ENCODE data around the gene CTBS.
"Not testable (repeated sequence)": the region's sequence is repeated elsewhere in the genome, so short reads cannot be mapped to it uniquely, and the experiment has no call there.

The CTBS gene

DNA sequence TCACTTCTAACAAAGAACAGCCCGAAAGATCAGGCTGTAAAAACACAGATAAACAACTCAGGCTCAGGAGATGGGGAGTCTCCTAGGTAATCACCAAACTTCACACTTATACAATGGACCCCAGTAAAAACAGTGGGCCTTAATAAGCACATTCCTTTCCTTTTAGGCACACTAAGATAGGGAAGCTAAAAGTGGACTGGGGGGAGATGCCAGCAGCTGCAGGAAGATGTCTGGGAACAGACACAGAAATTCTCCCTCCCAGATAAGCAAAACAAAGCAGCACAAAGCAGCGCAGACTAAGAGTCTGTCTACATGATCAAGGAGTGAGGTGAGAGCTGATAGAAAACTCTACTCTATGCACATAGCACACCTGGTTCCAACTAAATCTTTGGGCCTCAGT is 29.0 kb upstream of the CTBS start:
- CTCF ChIA-PET, result no interaction called here
- H3K27me3 Mint-ChIP-seq, result no peaks in the 10 kb centered on the region

DNA sequence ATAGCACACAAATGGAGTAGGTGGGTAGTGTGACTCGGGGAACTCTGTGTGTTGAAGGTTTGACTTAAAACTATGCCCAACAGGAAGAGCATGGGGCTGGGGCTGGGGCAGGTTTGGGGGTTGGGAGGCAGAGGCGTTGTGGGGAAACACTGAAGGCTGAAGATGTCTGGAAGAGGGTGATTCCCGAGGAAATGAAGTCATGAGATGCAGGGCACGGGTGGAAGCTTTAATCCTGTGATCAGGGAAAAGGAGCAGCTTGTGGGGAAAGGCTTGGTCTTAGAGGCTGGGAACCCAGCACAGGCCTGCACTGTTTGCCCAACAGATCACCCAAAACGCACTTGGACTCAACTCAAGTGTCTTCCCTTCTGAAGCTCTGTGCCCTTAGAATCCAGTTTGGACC is 26.6 kb upstream of the CTBS start:
- peaks cover 24% of the 10 kb centered on the region for H3K9me3 Mint-ChIP-seq
- CTCF ChIA-PET, result interaction anchor here (0.6 to 2.1 kb wide), 3 partner anchors 19 to 189 kb away, joined by 3 to 5 read pairs (median 4); no protein-coding TSS in a partner anchor
- peaks cover 7% of the 10 kb centered on the region for H3K4me1 Mint-ChIP-seq
- H3K27ac Mint-ChIP-seq, result no peak overlapping the region
- no peak overlapping the region for H3K4me3 Mint-ChIP-seq
- no peaks in the 10 kb centered on the region for H3K27me3 Mint-ChIP-seq
- DNase-seq, result no peak
- peaks cover 8% of the 10 kb centered on the region for H3K36me3 Mint-ChIP-seq

More for the DNA sequence above, 29.0 kb upstream of the CTBS start:
- H3K4me1 Mint-ChIP-seq, result peaks cover 7% of the 10 kb centered on the region
- no peak for DNase-seq
- H3K9me3 Mint-ChIP-seq, result peaks cover 31% of the 10 kb centered on the region
- no peak overlapping the region for H3K27ac Mint-ChIP-seq
- H3K36me3 Mint-ChIP-seq, result peaks cover 12% of the 10 kb centered on the region
- H3K4me3 Mint-ChIP-seq, result no peak overlapping the region

DNA sequence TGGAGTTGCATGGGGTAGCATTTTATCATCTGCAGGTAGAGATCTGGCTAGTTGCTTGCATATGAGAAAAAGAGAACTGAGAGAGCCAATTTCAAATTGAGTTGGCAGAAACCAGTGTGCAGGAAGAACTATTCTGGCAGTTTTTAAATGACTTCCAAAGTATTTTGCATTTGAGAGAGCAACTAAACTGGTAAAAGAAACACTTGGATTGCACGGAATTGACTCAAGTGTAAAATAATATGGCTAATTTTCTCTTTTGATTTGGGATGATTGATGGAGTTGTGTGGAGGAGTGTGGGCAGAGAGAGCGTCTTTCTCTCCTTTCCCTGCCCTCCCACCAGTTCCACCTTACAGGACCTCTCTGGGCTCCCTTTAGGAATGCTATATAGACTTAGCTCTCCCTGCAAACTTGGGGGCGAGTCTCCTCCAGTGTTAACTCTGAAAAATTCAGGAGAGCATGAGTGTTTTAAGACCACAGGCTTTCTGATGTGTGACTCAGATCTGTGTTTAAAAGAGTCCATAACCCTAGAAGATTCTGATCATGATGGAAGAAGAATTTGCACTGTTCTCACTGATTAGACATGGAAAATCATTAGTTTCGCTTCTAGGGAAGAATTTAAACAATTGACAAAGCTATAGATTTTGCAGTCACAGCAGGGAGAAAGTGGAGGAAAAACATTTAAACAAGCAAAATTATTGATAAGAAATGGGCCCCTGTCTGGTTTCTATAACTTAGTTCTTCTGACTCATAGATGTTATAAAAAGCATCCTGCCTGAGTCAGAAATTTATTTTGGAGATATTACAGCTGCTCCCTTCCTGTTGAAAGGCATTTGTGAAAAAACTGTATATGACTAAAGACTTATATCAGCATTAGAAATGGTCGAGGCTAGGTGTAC is 24.9 kb upstream of the CTBS start:
- H3K4me3 Mint-ChIP-seq, result no peak overlapping the region
- H3K27ac Mint-ChIP-seq, result no peak overlapping the region

DNA sequence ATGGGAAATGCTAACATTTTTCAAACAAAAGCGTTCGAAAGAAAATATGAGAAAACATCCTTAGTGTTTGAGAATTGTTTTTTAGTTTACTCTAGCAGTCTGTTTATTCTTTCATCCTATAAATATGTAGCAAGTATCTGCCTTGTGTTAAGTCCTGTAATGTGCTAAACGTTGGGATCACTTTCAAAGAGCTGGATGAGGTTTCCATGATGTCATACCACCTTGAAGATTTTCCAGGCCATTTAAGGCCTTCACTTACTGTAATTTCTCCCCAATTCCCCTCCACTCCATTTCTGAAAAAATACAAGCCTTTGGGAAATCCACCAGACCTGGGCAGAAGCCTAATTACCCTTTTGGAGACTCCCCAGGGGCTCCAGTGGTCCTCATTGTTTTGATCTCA is 24.2 kb upstream of the CTBS start:
- Mint-ChIP-seq H3K27me3 (no peaks in the 10 kb centered on the region), H3K4me3 (no peak overlapping the region), H3K36me3 (peaks cover 2% of the 10 kb centered on the region), H3K27ac (no peak overlapping the region), H3K9me3 (peaks cover 3% of the 10 kb centered on the region), H3K4me1 (peaks cover 7% of the 10 kb centered on the region)
- DNase-seq, result no peak
- CTCF ChIA-PET, result no interaction called here

More for the DNA sequence above, 24.9 kb upstream of the CTBS start:
- CTCF ChIA-PET, result interaction anchor here (1.5 to 2.1 kb wide), 2 partner anchors 12 to 21 kb away, joined by 3 to 5 read pairs; no protein-coding TSS in a partner anchor
- H3K9me3 Mint-ChIP-seq, result peaks cover 9% of the 10 kb centered on the region
- H3K27me3 Mint-ChIP-seq, result no peaks in the 10 kb centered on the region
- peaks cover 2% of the 10 kb centered on the region for H3K36me3 Mint-ChIP-seq
- no peak for DNase-seq
- H3K4me1 Mint-ChIP-seq, result peaks cover 7% of the 10 kb centered on the region

DNA sequence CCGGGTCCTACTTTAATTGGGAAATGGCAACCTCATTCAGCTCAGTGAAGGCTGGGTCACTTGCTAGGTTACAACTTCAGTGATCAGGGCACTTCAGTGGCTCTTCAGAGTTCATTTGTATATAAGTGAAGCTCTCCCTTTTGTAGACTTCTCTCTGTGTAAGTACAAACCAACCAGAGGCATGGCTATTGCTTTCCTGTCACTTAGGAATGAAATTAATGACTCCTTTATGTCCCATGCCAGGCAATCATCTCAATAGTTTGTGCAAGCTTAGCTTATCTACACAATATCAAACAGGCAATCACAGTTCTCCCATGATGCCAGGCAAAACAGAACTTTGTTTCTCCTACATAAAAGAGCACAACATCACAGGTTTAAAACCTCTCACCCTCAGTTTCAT is 22.8 kb upstream of the CTBS start:
- no peak overlapping the region for H3K4me3 Mint-ChIP-seq
- H3K27ac Mint-ChIP-seq, result no peak overlapping the region
- no peaks in the 10 kb centered on the region for H3K9me3 Mint-ChIP-seq
- CTCF ChIA-PET, result no interaction called here
- H3K36me3 Mint-ChIP-seq, result peaks cover 2% of the 10 kb centered on the region
- peaks cover 8% of the 10 kb centered on the region for H3K27me3 Mint-ChIP-seq
- H3K4me1 Mint-ChIP-seq, result peaks cover 7% of the 10 kb centered on the region
- DNase-seq, result no peak

DNA sequence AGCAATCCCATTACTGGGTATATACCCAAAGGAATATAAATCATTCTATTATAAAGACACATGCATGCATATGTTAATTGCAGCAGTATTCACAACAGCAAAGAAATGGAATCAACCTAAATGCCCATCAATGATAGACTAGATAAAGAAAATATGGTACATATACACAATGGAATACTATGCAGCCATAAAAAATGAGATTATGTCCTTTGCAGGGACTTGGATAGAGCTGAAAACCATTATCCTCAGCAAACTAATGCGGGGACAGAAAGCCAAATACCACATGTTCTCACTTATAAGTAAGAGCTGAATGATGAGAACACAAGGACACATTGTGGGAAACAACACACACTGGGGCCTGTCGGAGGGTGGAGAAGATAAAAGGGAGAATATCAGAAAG is 20.7 kb upstream of the CTBS start:
- CTCF ChIA-PET, H3K36me3 Mint-ChIP-seq: not testable (repeated sequence)

DNA sequence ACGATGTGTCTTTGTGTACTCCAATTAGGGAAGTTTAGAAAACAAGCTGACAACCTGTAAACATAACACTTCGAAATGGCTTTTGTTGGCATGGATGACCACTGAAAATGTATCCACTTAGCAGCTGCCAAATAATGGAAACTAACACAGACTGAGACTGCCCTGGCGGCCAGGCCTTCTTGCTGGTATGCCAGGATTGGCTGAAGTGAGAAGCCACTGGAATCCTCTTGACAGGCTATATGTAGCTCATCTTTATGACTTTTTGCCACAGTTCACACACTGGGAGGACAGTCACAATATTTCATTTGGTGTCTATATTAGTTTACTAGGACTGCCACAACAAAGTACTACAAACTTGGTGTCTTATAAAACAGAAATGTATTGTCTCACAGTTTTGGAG is 12.9 kb upstream of the CTBS start:
- Mint-ChIP-seq H3K27me3 (peaks cover 2% of the 10 kb centered on the region), H3K9me3 (no peaks in the 10 kb centered on the region), H3K27ac (no peak overlapping the region), H3K36me3 (no peaks in the 10 kb centered on the region), H3K4me1 (no peaks in the 10 kb centered on the region), H3K4me3 (no peak overlapping the region)
- CTCF ChIA-PET, result no interaction called here
- DNase-seq, result no peak

More for the DNA sequence above, 20.7 kb upstream of the CTBS start:
- H3K4me3 Mint-ChIP-seq, DNase-seq, H3K27ac Mint-ChIP-seq, H3K27me3 Mint-ChIP-seq, H3K4me1 Mint-ChIP-seq, H3K9me3 Mint-ChIP-seq: not testable (repeated sequence)

DNA sequence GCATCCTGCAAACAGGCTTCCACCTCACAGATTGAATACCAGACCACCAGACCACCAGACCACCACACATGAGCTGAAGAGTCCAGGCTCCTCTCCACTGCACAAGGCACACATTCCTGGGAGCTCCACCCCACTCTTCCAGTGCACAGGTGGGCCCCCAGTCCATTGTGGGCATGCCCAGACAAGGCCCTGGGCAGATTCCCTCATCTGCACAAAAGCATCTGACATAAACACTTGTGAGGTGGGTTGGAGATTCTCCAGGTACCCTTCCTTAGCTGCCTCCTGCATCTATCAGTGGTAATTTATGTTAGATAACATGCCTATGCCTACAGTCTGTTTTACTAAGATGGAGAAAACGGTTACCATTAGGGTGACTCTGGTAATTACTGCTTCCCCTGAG is 11.6 kb upstream of the CTBS start:
- DNase-seq, result no peak
- CTCF ChIA-PET, result interaction anchor here (1.6 kb wide), 1 partner anchor 11 kb away, joined by 6 read pairs; the partner anchor contains the start of gene CTBS
- Mint-ChIP-seq H3K36me3 (no peaks in the 10 kb centered on the region), H3K9me3 (no peaks in the 10 kb centered on the region), H3K27me3 (no peaks in the 10 kb centered on the region), H3K4me1 (no peaks in the 10 kb centered on the region), H3K4me3 (no peak overlapping the region), H3K27ac (no peak overlapping the region)

DNA sequence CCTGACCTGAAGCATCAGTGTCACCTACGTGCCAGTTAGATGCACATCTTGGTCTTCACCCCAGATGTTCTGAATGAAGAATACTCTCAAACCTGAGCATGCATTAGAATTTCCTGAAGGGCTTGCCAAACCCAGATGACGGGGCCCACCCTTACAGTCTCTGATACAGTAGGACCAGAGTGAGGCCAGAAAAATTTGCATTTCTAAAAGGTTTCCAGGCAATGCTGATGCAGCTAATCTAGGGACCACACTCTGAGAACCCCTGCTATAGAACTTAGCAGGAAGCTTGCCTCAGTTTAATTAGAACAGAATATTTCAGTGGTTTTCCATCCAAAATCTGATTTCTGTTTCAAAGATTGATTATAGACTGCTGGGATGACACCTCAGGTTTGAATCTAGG is 9.9 kb upstream of the CTBS start:
- no peak overlapping the region for H3K4me3 Mint-ChIP-seq
- H3K36me3 Mint-ChIP-seq, result no peaks in the 10 kb centered on the region
- no peaks in the 10 kb centered on the region for H3K4me1 Mint-ChIP-seq
- CTCF ChIA-PET, result interaction anchor here (0.6 to 1.0 kb wide), 3 partner anchors 36 to 298 kb away, joined by 3 read pairs; no protein-coding TSS in a partner anchor
- no peaks in the 10 kb centered on the region for H3K9me3 Mint-ChIP-seq
- no peak for DNase-seq
- H3K27ac Mint-ChIP-seq, result no peak overlapping the region
- no peaks in the 10 kb centered on the region for H3K27me3 Mint-ChIP-seq

DNA sequence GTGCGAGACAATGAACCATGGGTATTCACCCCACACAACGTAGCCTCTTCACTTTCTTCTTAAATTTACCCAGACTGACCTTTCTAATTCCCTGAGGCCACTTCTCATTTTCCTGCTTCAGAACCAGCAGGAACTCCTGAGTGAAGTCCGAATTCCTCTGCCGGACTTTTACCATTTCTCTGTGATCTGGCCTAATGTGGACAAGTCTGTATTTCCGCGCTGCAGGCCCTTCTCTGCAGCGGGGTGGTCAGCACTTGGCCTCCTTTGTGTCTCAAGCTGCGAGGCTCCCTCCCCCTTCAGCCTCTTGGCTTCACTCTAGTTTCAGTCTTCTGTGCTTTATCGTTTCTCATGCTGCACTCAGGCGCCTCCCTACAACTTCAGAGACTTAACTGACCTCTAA is 9.4 kb upstream of the CTBS start:
- no peak overlapping the region for H3K4me3 Mint-ChIP-seq
- no peak overlapping the region for H3K27ac Mint-ChIP-seq
- H3K4me1 Mint-ChIP-seq, result no peaks in the 10 kb centered on the region
- H3K36me3 Mint-ChIP-seq, result no peaks in the 10 kb centered on the region
- no peak for DNase-seq
- H3K27me3 Mint-ChIP-seq, result no peaks in the 10 kb centered on the region
- CTCF ChIA-PET, result interaction anchor here (0.6 kb wide), 1 partner anchor 297 kb away, joined by 3 read pairs; no protein-coding TSS in a partner anchor
- H3K9me3 Mint-ChIP-seq, result no peaks in the 10 kb centered on the region

DNA sequence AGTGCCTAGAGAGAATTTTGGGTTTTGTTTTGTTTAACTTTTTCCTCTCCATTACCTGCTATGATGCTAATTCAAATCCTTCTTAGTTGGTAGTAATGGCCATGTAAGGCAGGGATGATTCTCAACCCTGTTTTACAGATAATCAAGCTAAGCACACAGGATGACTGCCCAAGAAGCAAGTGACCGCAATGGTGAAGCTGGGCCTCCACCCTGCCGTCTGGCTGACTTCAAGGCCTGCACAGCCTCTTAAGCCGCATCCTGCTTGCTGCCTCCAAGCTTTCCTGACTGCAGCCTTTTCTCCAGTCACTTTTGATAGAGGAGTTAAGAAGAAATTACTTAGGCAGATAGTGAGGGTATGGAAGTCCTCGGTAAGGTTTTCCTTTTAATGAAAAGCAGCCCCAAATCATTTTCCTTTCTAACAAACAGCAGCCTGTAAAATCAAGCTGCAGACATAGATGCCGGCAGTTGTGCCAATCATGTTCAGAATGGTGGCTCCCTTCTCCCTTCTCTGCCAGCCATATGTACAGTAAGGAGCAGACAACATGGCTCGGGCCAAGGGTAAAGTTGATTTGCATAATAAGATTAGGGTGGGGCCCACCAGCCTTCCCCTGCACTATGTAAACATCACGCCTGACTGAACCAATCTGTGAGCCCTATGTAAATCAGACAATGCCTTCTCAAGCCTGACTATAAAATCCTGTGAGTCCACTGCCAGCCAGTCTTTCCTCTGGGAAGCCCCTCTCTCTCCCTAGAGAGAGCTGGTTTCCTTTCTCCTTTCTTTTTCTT is 8.8 kb upstream of the CTBS start:
- Mint-ChIP-seq H3K27ac (no peak overlapping the region), H3K36me3 (no peaks in the 10 kb centered on the region), H3K9me3 (no peaks in the 10 kb centered on the region), H3K4me3 (no peak overlapping the region), H3K27me3 (no peaks in the 10 kb centered on the region), H3K4me1 (no peaks in the 10 kb centered on the region)
- CTCF ChIA-PET, result no interaction called here
- no peak for DNase-seq

DNA sequence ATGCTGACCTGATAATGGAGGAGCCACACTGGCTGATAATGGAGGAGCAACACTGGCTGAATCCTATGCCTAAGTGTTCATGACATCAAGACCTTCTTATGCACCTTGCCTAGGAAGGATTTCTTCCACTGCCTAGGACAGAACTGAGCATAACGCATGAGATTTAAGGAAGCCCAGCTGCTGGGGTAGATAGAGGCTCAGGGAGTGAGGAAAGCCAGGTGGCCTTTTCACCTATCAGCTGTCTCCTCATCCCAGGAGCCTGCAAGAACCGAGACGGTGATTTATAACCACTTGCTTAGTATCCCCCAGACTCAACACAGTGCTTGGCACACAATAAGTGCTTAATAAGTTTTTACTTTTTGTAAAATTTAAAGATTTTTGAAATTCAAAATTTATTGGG is 7.4 kb upstream of the CTBS start:
- no peak for DNase-seq
- no peak overlapping the region for H3K27ac Mint-ChIP-seq
- no peaks in the 10 kb centered on the region for H3K27me3 Mint-ChIP-seq
- H3K4me1 Mint-ChIP-seq, result no peaks in the 10 kb centered on the region
- H3K36me3 Mint-ChIP-seq, result no peaks in the 10 kb centered on the region
- H3K9me3 Mint-ChIP-seq, result no peaks in the 10 kb centered on the region
- CTCF ChIA-PET, result no interaction called here
- H3K4me3 Mint-ChIP-seq, result no peak overlapping the region

DNA sequence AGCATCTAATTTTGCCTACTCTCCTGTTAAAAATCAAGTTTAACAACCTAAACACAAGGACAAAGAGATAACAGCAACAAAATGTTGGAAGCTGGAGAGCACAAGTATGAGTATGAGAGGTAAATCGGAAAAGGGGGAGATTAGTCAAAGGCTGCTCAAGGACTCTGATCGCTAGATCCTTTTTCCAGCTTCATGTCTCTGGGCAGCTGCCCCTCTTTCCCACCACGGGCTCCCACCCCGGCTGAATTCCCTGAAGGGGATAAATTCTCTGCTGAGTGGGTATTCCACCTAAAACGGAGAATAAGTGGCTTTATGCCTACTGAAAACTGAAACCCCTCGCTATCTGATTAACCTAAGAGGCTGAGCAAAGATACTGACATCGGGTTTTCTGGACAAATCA is 696 bp upstream of the CTBS start:
- CTCF ChIA-PET, result interaction anchor here (0.6 to 2.5 kb wide), 3 partner anchors 11 to 61 kb away, joined by 3 to 8 read pairs (median 6); no protein-coding TSS in a partner anchor
- peaks cover 36% of the 10 kb centered on the region for H3K4me1 Mint-ChIP-seq
- no peaks in the 10 kb centered on the region for H3K9me3 Mint-ChIP-seq
- H3K36me3 Mint-ChIP-seq, result peaks cover 25% of the 10 kb centered on the region
- DNase-seq, result no peak
- H3K27ac Mint-ChIP-seq, result peak overlapping the region; percentile 100
- no peaks in the 10 kb centered on the region for H3K27me3 Mint-ChIP-seq
- peak overlapping the region; percentile 96 for H3K4me3 Mint-ChIP-seq

DNA sequence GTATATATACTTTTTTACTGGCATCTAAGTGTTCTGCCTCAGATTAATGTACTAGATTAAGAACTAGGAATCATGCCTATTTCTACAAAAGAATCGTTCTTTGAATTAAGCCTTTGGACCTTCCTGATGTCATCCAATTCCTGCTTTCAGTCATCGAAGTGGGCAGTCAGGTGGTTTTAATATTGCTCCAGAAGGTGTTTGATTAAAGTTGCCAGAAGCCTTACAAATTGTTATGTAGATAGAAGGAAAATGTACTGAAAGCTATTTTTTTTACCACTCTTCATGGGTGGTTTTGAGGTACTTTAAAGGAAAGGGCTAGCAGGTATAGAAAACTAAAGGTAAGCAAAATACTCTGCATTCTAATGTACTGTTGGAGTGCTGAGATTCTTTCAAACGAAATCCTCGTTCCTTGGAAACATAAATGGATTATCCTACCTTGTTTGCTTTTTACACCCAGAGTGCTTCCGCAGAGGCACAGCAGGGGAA is 716 bp downstream of the CTBS start:
- H3K4me3 Mint-ChIP-seq, result peak overlapping the region; percentile 96
- H3K4me1 Mint-ChIP-seq, result peaks cover 36% of the 10 kb centered on the region
- no peaks in the 10 kb centered on the region for H3K27me3 Mint-ChIP-seq

More for the DNA sequence above, 716 bp downstream of the CTBS start:
- Mint-ChIP-seq H3K9me3 (no peaks in the 10 kb centered on the region), H3K36me3 (peaks cover 33% of the 10 kb centered on the region), H3K27ac (peak overlapping the region; percentile 100)
- CTCF ChIA-PET, result interaction anchor here (0.7 to 2.5 kb wide), 11 partner anchors 11 to 274 kb away, joined by 3 to 8 read pairs (median 3); no protein-coding TSS in a partner anchor
- no peak for DNase-seq

All from activated naive CD4-positive, alpha-beta T cell treated with anti-CD3 and anti-CD28 coated beads, Interleukin-2, amount 10 ng/mL, durations not matched to agents 7 days and 5 days (primary cell).